ENCODE results near the gene ZNF408.
A peak's percentile ranks its signal among the peaks of the same experiment; 100 is the strongest.

Gene ZNF408

DNA sequence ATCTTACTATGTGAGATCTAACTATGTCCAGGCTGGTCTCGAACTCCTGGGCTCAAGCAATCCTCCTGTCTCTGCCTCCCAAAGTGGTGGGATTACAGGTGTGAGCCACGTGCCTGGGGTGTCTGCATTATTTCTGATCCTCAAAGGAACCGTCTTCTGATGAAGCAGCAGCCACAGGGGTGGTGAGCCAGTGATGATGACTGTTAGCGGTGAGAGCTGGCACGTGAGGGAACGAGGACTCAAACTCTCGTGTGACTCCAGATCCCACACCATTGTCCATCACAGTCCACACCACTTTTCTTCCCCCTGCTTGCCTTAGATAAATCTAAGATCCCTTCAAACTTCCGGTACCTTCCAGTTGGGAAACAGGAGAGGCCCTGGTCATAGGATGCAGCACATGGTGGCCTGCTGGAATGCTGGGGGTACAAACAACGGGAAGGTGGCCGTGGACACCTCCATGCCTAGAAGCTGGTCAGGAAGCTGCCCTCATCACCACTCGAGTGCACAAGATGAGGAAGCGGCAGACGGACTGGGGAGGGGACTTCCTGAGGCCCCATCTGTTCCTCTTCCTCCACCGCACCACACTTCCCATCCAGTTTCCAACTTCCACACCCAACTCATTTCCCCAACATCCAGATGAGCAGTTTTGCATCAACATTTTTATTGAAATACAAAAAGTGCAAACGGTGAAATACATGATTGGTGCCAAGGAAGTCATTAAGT, 24.2 kb upstream of the ZNF408 start:
- no peak for DNase-seq (ENCODE audit: low read depth)

DNA sequence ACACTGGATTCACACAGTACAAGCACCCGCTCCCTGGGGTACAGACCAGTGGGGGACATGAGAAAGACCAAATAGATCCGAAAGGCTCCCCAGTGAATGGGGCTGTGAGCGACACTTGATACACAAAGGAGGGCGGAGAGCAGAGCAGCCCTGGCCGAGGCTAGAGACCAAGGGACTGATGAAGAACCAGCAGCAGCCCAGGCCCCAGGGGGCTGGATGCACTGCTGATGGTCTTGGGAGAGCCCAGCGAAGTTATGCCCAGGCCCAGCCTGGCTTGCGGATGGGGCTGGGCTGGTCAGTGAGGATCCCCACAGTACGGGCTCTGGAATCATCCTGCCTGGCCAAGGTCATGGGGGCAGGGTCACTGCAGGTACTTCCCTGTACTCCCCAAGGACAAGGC, 23.7 kb upstream of the ZNF408 start:
- DNase-seq (ENCODE audit: low read depth): no peak

DNA sequence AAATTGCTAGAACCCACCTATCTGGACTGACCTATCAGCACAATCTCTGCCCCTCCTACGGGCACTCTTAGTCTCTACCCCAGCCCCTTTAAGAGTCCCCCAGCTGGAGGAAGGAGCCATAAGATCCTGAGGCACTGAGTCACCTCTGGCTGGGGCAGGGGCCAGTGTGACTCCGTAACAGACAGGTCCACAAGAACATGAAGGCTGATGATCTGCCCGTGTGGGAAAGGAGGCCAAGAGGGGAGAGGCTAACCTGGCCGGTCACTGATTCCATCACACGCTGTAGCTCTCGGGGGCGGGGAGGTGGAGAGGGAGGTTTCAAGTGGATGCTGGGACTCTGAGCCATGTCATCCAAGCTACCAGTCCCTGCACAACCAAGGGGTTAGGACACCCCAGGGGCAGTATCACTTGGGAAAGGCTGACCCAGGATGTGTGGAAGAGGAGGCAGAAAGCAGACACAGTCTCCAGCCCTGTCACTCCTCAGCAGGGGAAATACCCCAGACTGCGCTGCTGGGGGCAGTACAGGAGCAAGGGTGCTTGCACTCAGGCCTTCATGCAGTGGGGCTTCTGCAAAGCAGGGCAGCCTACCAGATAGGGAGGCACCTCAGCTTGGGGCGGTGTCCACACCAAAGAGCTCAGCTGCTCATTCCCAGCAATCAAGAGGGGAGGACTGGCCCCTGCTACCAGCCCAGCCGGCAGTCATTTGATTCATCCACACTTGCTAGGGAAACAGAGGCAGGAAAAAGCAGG, 22.7 kb upstream of the ZNF408 start:
- DNase-seq (ENCODE audit: low read depth): peak; percentile 24

DNA sequence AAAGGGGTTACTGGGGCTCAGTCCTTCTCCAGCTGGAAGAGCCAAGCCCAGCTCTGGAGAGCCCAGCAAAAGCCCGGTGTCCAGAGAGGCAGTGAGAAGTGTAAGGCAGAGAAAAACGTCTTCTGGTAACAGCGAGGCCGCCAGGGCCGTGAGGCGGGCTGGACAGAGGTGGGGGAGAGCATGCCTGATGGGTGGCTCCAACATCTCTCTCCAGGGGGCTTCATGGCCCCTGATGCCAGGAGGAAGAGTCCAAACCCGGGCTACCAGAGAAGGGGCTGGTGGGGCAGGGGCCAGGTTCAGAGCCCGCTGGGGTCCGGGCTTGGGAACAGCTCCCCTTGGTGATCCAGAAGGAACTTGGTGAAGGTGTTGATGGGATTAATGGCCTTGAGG, 22.1 kb upstream of the ZNF408 start:
- no peak for DNase-seq (ENCODE audit: low read depth)

DNA sequence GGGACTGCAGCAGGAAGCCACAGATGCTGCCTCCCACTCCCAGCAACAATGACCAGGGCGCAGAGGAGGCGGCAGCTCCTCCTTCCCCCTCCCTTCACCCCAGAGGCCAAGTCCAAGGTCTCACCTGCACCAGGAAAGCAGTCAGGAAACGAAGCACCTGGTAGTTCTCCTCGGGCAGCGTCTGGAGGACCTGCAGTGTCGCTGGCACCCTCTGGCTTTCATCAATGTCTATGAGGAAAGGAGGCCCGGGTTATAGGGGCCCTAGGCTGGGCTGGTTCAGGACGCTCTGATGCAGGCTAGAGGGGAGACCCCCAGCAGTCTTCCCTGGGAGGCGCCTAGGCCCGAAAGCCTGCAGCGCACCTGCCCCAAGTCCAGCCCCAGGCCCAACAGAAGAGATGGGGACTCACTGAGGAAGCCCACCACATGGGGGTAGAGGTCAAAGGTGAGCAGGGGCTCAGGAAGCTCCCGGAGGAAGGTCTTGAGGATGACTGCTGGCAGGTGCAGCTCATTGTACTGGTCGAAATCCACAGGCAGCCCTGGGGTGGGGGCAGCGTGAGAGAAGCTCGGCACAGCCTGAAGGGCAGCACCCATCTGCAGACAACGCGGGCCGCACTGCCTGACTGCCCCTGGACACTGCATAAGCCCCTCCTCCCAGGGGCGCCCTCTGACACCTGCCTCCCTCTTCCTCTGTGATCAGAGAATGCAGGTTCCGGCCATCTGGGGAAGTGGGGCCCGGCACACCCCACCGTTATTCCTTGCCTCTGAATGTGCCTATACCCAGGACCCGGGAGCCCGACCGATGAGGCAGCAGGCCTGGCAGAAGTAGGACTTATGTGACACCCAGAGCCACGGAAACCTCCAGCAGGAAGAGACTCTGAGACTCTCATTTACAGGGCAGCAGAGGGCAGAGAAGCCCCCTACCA, 21.3 kb upstream of the ZNF408 start:
- DNase-seq (ENCODE audit: low read depth): no peak

DNA sequence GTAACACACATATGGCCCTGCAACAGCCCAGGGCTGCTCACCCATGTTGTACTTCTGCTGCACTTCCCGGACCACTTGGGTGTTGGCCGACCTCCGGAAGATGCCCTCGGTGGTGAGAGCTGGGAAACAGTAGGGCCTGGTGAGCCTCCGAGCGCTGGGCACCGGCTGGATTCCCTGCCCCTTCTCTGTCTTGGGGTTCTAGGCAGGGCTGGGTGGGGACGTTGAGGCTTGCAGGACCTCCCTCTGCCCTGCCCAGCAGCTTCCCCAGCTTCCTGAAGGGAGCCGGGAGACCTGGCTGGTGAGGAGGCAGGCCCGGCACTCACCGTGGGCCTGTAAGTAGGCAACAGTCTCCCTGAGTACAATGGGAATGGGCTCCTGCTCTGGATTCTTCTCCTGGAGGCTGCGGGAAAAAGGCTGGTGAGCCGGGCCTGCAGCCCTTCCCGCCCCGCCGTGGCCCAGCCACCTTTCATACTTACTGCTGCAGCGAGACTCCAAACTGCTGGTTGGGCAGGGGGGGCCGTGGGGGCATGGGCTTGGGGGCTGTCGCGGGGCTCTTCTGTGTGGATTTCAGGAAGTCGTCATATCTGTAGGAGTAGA, 20.6 kb upstream of the ZNF408 start:
- no peak for DNase-seq (ENCODE audit: low read depth)

DNA sequence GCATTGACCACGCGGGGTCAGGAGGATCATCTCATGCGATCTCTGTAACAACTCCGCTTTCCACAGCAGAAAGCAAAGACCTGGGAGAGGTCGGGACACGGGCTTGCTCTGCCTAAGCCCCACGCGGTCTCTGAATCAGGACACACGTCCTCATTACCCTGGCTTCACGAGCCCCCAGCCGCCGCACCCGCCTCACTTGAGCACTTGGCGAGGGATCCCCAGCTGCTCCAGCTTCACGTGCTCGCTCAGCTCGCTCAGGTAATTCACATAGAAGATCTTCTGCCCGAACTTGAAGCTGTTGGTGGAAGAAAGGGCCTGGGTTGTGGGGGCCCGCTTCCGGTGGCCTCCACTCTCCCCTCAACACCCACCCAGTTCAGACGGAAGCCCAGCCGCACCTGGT, 20.0 kb upstream of the ZNF408 start:
- DNase-seq (ENCODE audit: low read depth): no peak

DNA sequence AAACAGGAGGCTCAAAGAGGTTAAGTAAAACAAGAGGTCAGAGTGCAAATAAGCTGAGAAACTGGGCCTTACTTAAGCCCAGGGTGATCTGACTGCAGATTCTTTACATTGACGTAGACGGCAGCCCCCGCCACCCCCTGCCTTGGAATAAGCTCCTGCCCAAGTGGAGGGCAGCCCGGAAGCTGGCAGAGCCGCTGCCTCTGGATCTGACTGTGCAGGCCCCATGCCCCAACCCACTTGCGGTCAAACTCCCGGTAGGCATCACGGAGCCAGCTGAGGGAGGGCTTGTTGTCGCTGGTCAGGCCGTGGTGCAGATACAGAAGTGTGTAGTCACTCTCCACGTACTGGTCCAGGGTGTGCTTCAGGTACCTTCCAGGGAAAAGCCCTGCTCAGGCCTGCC, 19.0 kb upstream of the ZNF408 start:
- DNase-seq (ENCODE audit: low read depth): no peak

DNA sequence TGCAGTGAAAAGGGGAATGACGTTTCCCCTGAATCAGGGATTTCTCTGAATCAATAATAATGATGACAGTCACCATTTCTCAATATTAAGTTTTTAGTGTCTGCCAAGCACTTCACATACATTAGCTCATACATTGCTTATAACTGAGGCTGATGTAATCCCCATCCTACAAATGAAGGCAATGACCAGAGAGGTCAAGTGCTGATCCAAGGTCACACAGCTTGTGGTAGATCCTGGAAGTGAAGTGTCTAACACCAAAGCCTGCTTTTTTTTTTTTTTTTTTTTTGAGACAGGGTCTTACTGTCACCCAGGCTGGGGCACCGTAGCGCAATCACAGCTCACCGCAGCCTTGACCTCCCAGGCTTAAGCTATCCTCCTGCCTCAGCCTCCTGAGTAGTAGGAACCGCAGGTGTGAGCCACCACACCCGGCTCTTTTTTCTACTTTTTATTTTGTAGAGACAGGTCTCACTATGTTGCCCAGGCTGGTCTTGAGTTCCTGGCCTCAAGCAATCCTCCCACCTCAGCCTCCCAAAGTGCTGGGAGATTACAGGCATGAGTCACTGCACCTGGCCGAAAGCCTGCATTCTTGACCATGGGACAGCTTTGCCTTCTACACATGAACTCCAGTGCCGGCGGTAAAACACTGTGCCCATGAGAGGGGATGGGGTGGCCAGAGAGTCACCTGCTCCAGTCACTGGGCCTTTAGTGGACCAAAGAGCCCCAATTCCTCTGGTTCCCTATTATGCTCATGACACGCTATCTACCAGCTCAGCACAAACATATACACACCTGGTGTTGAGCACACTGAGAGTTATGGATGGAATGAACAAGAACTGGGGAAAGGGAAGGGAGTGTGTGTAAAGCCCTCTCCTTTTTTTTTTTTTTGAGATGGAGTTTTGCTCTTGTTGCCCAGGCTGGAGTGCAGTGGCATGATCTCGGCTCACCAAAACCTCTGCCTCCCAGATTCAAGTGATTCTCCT, 17.8 kb upstream of the ZNF408 start:
- DNase-seq (ENCODE audit: low read depth): peak; percentile 21

DNA sequence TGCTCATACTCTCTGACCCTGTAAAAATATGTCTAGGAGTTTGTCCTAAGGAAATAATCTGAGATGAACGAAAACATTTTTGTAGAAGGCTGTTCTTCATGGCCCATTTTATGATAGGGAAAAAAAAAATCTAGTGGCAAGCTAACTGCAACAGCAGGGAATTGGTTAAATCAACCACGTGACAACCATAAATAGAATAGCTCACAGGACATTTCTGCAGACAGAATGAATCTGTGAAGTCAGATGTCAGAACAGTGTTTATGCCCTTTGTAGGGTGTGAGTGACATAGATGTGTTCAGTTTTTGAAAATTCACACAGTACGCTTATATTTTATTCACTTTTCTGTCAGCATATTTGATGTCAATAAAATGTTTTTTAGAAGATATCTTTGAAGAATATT, 16.5 kb upstream of the ZNF408 start:
- DNase-seq (ENCODE audit: low read depth): no peak

DNA sequence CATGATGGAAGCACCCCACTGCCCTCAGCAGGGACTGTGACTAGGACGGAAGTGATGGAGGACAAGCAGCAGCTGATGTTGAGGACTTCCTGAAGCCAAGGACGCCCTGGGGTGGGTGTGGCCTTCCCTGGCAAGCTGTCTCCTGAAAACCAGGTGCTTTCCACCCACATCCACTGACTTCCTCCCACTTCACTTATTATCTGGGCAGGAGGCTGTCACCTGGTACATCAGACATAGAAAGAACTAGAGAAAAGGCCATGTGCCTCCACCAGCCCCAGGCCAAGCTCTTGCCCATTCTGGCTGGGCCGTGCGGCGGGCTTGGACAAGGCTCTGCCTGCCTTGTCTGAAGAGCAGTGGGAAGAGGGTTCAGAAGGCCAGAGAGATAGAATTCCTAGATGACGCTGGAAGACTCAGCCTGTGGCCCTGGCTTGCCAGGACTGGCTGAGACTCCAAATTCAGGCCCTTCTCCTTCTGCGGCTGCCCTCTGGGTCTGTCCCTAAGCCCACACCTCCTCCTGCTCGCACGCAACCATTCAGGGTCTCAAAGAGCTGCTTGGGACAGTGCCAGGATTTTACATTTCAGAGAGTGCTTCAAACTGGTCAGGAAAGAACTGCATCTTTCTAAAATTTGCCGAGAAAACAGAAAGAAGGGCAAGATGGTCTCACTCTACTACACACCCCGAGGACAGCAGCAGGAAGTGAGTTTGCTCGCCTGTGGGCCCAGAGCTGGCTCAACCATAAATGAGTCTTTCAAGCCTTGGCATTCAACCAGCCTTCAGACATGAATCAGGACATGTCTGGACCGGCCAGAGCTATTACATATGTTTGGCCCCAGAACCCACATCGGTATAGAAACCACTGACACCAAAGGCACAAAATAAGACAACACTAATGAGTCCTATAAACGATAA, 13.7 kb upstream of the ZNF408 start:
- DNase-seq (ENCODE audit: low read depth): peak; percentile 42

DNA sequence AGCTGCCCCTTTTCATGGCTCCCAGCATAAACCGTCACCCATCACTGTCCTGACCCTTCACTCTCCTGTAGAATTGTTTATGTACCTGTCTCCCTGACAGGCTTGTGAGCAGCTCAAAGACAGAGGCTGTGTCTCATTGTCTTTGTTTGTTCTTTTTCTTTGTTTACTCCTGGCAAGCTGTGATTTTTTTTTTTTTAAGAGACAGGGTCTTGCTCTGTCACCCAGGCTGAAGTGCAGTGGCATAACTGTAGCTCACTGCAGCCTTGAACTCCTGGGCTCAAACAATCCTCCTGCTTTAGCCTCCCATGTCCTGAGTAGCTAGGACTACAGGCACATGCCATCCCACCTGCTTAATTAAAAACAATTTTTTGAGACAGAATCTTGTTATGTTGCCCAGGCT, 10.1 kb upstream of the ZNF408 start:
- no peak for DNase-seq (ENCODE audit: low read depth)

DNA sequence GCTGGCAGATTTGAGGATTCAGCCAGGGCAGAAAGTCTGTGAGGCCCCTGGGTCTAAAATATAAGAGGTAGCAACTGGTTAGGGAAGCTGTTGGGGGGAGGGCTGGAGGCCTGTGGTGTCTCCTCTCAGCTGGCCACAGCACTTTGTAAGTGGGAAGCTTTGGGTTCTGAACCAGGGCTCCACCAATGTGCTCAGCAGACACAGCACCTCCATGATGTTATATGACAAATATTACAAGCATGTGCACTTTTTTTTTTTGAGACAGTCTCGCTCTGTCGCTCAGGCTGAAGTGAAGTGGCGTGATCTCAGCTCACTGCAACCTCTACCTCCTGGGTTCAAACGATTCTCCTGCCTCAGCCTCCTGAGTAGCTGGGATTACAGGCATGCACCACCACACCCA, 8.4 kb upstream of the ZNF408 start:
- no peak for DNase-seq (ENCODE audit: low read depth)

DNA sequence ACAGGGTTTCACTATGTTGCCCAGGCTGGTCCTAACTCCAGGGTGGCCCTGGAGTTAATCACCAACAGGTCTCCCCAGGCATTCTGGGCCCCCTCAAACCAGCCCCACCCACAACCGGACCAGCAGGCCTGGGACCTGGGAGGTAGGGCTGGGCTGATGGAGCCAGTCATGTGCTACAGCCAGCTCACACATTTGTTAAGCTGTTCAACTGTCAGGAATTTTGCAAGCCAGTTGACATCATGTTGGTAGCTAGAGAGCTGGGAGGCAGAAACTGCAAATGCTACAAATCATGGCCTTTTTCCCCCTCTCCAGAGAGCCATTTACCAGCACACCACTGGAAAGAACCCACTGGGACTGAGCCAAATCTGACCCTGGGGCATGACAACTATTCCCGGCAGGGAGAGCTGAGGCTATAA, 7.2 kb upstream of the ZNF408 start:
- peak; percentile 21 for DNase-seq (ENCODE audit: low read depth)

DNA sequence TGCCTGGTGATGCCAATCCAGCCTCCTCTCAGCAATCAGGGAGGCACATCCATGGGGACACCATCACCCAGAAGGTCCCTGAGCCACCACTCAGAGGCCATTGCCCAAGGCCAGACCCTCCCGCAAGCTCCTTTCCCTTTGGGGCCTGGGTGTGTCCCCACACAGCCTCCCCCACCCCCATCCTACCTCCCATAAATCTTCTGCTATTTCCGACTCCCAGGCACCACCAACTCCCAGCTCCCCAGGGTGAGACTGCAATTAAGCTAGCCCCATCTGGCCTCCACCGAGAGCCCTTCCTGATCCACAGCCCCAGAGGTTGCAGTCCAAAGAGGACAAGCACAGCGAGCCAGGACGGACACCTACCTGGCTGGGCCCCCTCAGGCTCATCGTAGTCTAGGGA, 6.8 kb upstream of the ZNF408 start:
- no peak for DNase-seq (ENCODE audit: low read depth)

DNA sequence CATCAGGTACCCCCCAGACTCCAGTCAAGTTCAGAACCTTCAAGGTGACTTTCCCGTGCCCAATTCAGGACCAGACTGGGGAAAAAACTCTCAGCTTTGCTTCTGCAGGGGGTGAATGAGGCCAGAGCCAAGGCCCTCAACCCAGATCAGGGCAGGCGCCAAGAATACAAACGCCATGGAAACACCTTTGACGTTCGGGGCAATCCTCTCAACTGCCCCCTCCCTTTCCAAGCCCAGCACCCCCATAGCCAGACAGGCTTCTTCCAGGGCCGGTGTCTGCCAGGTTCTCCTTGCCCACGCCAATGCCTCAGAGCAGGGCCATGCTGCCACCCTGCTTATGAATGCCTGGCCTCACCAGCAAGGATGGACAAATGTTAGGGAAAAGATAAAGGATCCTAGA, 6.2 kb upstream of the ZNF408 start:
- DNase-seq (ENCODE audit: low read depth): no peak

DNA sequence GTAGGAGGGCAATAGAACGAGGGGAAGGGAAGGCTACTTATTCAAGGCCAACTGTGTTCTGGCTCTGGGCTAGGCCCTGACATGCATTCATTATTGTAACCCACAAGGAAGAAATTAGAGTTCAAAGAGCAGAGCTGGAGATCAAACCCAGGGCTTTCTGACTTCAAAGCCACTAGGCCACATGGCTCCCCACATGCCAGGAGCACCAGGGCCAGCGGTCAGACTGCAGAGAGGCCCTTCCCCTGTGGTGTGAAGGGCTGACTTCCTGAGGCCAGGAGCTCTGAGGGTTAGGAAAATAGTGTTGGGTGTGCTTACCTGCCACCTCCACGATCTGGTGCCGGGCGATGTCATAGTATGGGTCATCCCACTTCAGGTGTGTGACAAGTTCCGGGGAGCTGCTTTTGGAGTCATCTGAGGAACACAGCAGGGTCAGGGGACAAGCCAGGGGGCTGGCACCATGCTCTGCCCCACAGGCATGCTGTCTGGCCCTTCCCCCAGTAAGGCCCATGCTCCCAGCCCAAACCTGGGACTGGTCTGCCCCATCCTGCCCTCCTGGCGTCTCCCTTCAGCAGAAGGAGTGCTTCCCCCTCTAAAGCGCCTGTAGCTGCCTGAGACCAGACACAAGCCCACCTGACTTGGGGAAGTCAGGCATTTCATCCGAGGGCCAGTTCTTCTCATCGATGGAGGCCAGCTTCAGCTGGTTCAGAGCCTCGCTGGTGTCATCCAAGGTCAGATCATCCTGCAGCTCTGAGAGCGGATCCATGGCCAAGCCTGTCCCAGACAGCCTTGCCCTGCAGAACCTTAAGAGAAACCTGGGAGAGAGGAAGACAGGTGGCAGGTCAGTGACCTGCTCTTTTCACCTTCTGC, 5.3 kb upstream of the ZNF408 start:
- DNase-seq (ENCODE audit: low read depth): no peak

DNA sequence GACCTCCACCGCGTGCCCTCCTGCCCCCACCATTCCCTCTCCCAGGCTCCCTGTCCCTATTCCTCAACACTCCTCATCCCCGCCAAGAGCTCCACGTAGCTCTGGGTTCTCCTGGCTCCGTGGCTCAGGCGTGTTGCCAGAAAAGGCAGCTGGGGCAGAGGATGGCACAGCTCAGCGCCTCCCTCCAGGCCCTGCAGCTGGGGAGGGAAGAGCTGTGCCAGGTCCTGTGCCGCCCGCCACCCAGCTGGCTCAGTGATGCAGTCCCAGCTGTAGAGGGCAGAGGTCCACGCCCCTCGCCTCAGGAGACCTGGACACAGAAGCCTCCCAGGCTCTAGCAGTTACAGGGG, 4.6 kb upstream of the ZNF408 start:
- no peak for DNase-seq (ENCODE audit: low read depth)

DNA sequence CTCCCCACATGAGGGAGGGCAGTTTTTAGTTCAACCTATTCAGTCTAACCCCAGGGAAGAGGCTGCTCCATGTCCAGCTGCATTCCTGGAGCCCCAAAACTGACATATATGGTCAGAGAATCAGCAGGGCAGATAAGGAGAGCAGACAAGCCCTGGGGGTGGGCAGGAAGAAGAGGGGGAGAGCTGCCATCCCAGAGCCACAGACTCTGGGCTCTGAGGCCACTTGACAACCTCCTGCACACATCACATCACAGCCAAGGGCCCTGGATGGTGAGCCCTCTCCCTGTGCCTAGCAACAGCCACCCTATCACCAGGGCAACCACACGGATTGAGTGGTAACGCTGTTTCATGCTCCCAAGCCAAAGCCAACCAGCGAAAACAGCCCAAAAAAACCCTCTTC, 3.5 kb upstream of the ZNF408 start:
- no peak for DNase-seq (ENCODE audit: low read depth)
